Astrocyte (in vitro differentiated cells and primary cell): Measurements from ENCODE around the gene CEP350. TPM values are rescaled to one million over a fixed set of nuclear protein-coding genes. Genes with fewer than 3 reads are reported as not detected.

Experiments
- DNase-seq: peaks from one replicate; pipeline ENCODE4 v3.0.0-alpha.2; 2010; ENCODE audit warnings: low read depth
- FAIRE-seq: peaks from 2 replicates; lab custom pipeline; 2011; peaks lifted over from hg19 to GRCh38; lab: Jason Lieb, UNC
- H2AFZ ChIP-seq: 2 replicates; pipeline ENCODE4 v1.6.0; 2012; ENCODE audit warnings: low read depth, low read length, inconsistent platforms
- H3K27ac ChIP-seq: 2 replicates; pipeline ENCODE4 v1.5.1; 2011; ENCODE audit warnings: low read depth, low read length, inconsistent platforms
- H3K27me3 ChIP-seq: 2 replicates; pipeline ENCODE4 v1.6.0; 2011; ENCODE audit warnings: low read length, inconsistent platforms; ENCODE audit not compliant: insufficient read depth
- H3K36me3 ChIP-seq: 2 replicates; pipeline ENCODE4 v1.5.1; 2011; ENCODE audit warnings: low read length, inconsistent platforms; ENCODE audit not compliant: insufficient read depth
- H3K4me1 ChIP-seq: 2 replicates; pipeline ENCODE4 v1.5.1; 2011; ENCODE audit warnings: low read length, inconsistent platforms; ENCODE audit not compliant: insufficient read depth
- H3K4me2 ChIP-seq: 2 replicates; pipeline ENCODE4 v1.6.0; 2012; ENCODE audit warnings: low read length, inconsistent platforms
- H3K4me3 ChIP-seq: 2 replicates; pipeline ENCODE4 v1.5.1; 2011; ENCODE audit warnings: low read depth, mild to moderate bottlenecking, low read length, inconsistent platforms; ENCODE audit not compliant: insufficient read depth
- H3K79me2 ChIP-seq: 2 replicates; pipeline ENCODE4 v1.6.0; 2012; ENCODE audit warnings: mild to moderate bottlenecking, low read length, inconsistent platforms; ENCODE audit not compliant: insufficient read depth
- H3K9ac ChIP-seq: 2 replicates; pipeline ENCODE4 v1.6.0; 2012; ENCODE audit warnings: mild to moderate bottlenecking, low read length, inconsistent platforms
- H3K9me3 ChIP-seq: 2 replicates; pipeline ENCODE4 v1.5.1; 2012; ENCODE audit warnings: low read depth, mild to moderate bottlenecking, low read length, inconsistent platforms; ENCODE audit not compliant: insufficient read depth
- H4K20me1 ChIP-seq: 2 replicates; pipeline ENCODE4 v1.6.0; 2012; ENCODE audit warnings: low read length, inconsistent platforms; ENCODE audit not compliant: insufficient read depth
- H3K27ac Mint-ChIP-seq: one replicate; pipeline ENCODE4 v1.8.0; 2021; ENCODE audit warnings: mild to moderate bottlenecking, mixed read lengths; ENCODE audit not compliant: unreplicated experiment
- H3K27me3 Mint-ChIP-seq: one replicate; pipeline ENCODE4 v1.8.0; 2021; ENCODE audit warnings: low read depth, mixed read lengths; ENCODE audit not compliant: unreplicated experiment
- H3K36me3 Mint-ChIP-seq: one replicate; pipeline ENCODE4 v1.8.0; 2021; ENCODE audit warnings: low read depth, mixed read lengths; ENCODE audit not compliant: unreplicated experiment
- H3K4me1 Mint-ChIP-seq: one replicate; pipeline ENCODE4 v1.8.0; 2021; ENCODE audit warnings: low read depth, mixed read lengths; ENCODE audit not compliant: unreplicated experiment
- H3K4me3 Mint-ChIP-seq: one replicate; pipeline ENCODE4 v1.8.0; 2021; ENCODE audit warnings: mild to moderate bottlenecking, moderate library complexity, mixed read lengths; ENCODE audit not compliant: unreplicated experiment
- H3K9me3 Mint-ChIP-seq: one replicate; pipeline ENCODE4 v1.8.0; 2021; ENCODE audit warnings: mild to moderate bottlenecking, mixed read lengths; ENCODE audit not compliant: unreplicated experiment
- CTCF ChIP-seq: IDR thresholded peaks from 2 replicates; pipeline ENCODE4 v1.5.1; 2011; ENCODE audit warnings: low read depth, mild to moderate bottlenecking, inconsistent platforms, low read length, moderate library complexity; ENCODE audit not compliant: insufficient read depth
- EZH2 ChIP-seq: IDR thresholded peaks from 2 replicates; pipeline ENCODE4 v1.6.1; 2012; ENCODE audit warnings: mild to moderate bottlenecking, low read length, inconsistent platforms; ENCODE audit not compliant: insufficient read depth
- total RNA-seq: library from RNA; stranded (reverse); gene quantifications from 2 replicates; pipeline ENCODE4 v1.2.1, GENCODE V29; 2021

The CEP350 gene
- total RNA-seq, 1 donor from 2014 or later: 29.2 TPM

GRCh38 chr1:180151508-180151907, 196.9 kb downstream of the CEP350 start:
- Histone ChIP-seq H3K36me3 (no peaks in the 10 kb centered on the region), H3K79me2 (peaks cover 18% of the 10 kb centered on the region), H3K4me3 (no peak overlapping the region), H2AFZ (no peak overlapping the region), H3K9ac (no peak overlapping the region), H3K4me2 (peak overlapping the region; percentile 57), H3K27me3 (no peaks in the 10 kb centered on the region), H3K27ac (peak overlapping the region; percentile 26), H3K9me3 (no peaks in the 10 kb centered on the region), H3K4me1 (peaks cover 26% of the 10 kb centered on the region), H4K20me1 (peaks cover 11% of the 10 kb centered on the region)
- TF ChIP-seq EZH2 (no peak), CTCF (no peak)
- FAIRE-seq (no peak), DNase-seq (peak; percentile 84)
- peaks cover 6% of the 10 kb centered on the region for H3K27me3 Mint-ChIP-seq
- no peaks in the 10 kb centered on the region for H3K36me3 Mint-ChIP-seq
- no peaks in the 10 kb centered on the region for H3K9me3 Mint-ChIP-seq
- H3K27ac Mint-ChIP-seq: no peak overlapping the region
- H3K4me1 Mint-ChIP-seq: peaks cover 12% of the 10 kb centered on the region
- no peak overlapping the region for H3K4me3 Mint-ChIP-seq

GRCh38 chr1:180152588-180152987, 198.0 kb downstream of the CEP350 start:
- FAIRE-seq (no peak), DNase-seq (no peak)
- no peak overlapping the region for H3K4me2 ChIP-seq
- H3K27me3 Mint-ChIP-seq: peaks cover 6% of the 10 kb centered on the region
- no peaks in the 10 kb centered on the region for H3K9me3 Mint-ChIP-seq
- H3K4me1 Mint-ChIP-seq: peaks cover 23% of the 10 kb centered on the region
- no peaks in the 10 kb centered on the region for H3K36me3 ChIP-seq
- H3K36me3 Mint-ChIP-seq: no peaks in the 10 kb centered on the region
- no peak overlapping the region for H3K4me3 Mint-ChIP-seq
- TF ChIP-seq CTCF (no peak), EZH2 (no peak)
- no peak overlapping the region for H2AFZ ChIP-seq
- H3K9ac ChIP-seq: no peak overlapping the region
- H3K79me2 ChIP-seq: peaks cover 25% of the 10 kb centered on the region
- peaks cover 22% of the 10 kb centered on the region for H4K20me1 ChIP-seq
- H3K27ac Mint-ChIP-seq: no peak overlapping the region
- no peaks in the 10 kb centered on the region for H3K27me3 ChIP-seq
- H3K27ac ChIP-seq: no peak overlapping the region
- H3K4me3 ChIP-seq: no peak overlapping the region
- H3K4me1 ChIP-seq: peaks cover 37% of the 10 kb centered on the region
- H3K9me3 ChIP-seq: no peaks in the 10 kb centered on the region

- Histone ChIP-seq H3K36me3 (no peaks in the 10 kb centered on the region), H3K4me2 (no peak overlapping the region), H4K20me1 (peaks cover 27% of the 10 kb centered on the region), H3K9ac (no peak overlapping the region), H3K27ac (no peak overlapping the region), H2AFZ (no peak overlapping the region), H3K27me3 (no peaks in the 10 kb centered on the region), H3K4me3 (no peak overlapping the region), H3K4me1 (peaks cover 41% of the 10 kb centered on the region), H3K9me3 (no peaks in the 10 kb centered on the region), H3K79me2 (peaks cover 29% of the 10 kb centered on the region)
- Mint-ChIP-seq H3K9me3 (no peaks in the 10 kb centered on the region), H3K4me1 (peaks cover 26% of the 10 kb centered on the region), H3K4me3 (no peak overlapping the region), H3K27ac (no peak overlapping the region), H3K27me3 (peaks cover 6% of the 10 kb centered on the region), H3K36me3 (peaks cover 1% of the 10 kb centered on the region)
- DNase-seq (no peak), FAIRE-seq (no peak)
- TF ChIP-seq CTCF: no peak
- TF ChIP-seq EZH2: no peak
Measured at GRCh38 chr1:180153032-180153431, 198.4 kb downstream of the CEP350 start.
